HepG2 (cell line): ENCODE measurements around the gene MARCHF6. TPM values are rescaled to one million over a fixed set of nuclear protein-coding genes. Genes with fewer than 3 reads are reported as not detected.

Experiments
- ATF6 ChIP-seq: sonication (generic); formaldehyde crosslinking; conservative IDR thresholded peaks from 2 replicates; pipeline ENCODE4 v1.4.0; 2020; ENCODE audit warnings: missing genetic modification reagents
- CHD4 ChIP-seq: fragments of 200-600 bp; sonication (generic); IDR thresholded peaks from 2 replicates; pipeline ENCODE4 v1.7.0; 2017; ENCODE audit warnings: mild to moderate bottlenecking, low read length, borderline replicate concordance
- DPF2 ChIP-seq: sonication (generic); formaldehyde crosslinking; IDR thresholded peaks from 2 replicates; pipeline ENCODE4 v1.4.0; 2020; ENCODE audit warnings: mild to moderate bottlenecking, low read depth, missing genetic modification reagents, borderline replicate concordance
- DRAP1 ChIP-seq: IDR thresholded peaks from 2 replicates; pipeline ENCODE4 v1.6.1; 2016; ENCODE audit warnings: missing genetic modification reagents, missing compliant biosample characterization
- IKZF1 ChIP-seq: fragments of 450-650 bp; IDR thresholded peaks from 2 replicates; pipeline ENCODE4 v1.7.1; 2016
- ISL2 ChIP-seq: sonication (generic); formaldehyde crosslinking; IDR thresholded peaks from 2 replicates; pipeline ENCODE4 v1.5.0; 2020; ENCODE audit warnings: missing genetic modification reagents
- MATR3 ChIP-seq: sonication (generic); formaldehyde crosslinking; IDR thresholded peaks from 2 replicates; pipeline ENCODE4 v1.4.0; 2020; ENCODE audit warnings: missing genetic modification reagents
- MEIS2 ChIP-seq: sonication (generic); formaldehyde crosslinking; IDR thresholded peaks from 2 replicates; pipeline ENCODE4 v1.9.0; 2021; ENCODE audit warnings: mild to moderate bottlenecking, missing genetic modification reagents
- PBX2 ChIP-seq: IDR thresholded peaks from 2 replicates; pipeline ENCODE4 v1.6.1; 2016; ENCODE audit warnings: control low read depth
- PLSCR1 ChIP-seq: sonication (generic); formaldehyde crosslinking; IDR thresholded peaks from 2 replicates; pipeline ENCODE4 v1.5.0; 2020; ENCODE audit warnings: missing genetic modification reagents, mild to moderate bottlenecking, borderline replicate concordance
- RAD21 ChIP-seq: fragments of 450-650 bp; formaldehyde crosslinking; IDR thresholded peaks from 2 replicates; pipeline ENCODE4 v1.5.0; 2020; ENCODE audit warnings: mild to moderate bottlenecking
- TCF12 ChIP-seq, 2 experiments: fragments of 450-650 bp in 1 of 2; sonication (generic) in 1 of 2; formaldehyde crosslinking in 1 of 2; IDR thresholded peaks; 2 replicates each; pipeline versions ENCODE4 v1.6.1 to v1.8.0; 2017 to 2022; ENCODE audit warnings: antibody characterized with exemption in 1 of 2, mild to moderate bottlenecking in 1 of 2, missing genetic modification reagents in 1 of 2, moderate library complexity in 1 of 2
- THAP9 ChIP-seq: sonication (generic); formaldehyde crosslinking; IDR thresholded peaks from 2 replicates; pipeline ENCODE4; 2020; ENCODE audit warnings: missing genetic modification reagents, mild to moderate bottlenecking, borderline replicate concordance
- ZFP37 ChIP-seq: sonication (generic); formaldehyde crosslinking; IDR thresholded peaks from 2 replicates; pipeline ENCODE4 v1.4.0; 2020; ENCODE audit warnings: missing genetic modification reagents, borderline replicate concordance
- ZFP41 ChIP-seq: sonication (generic); formaldehyde crosslinking; IDR thresholded peaks from 2 replicates; pipeline ENCODE4 v1.4.0; 2020; ENCODE audit warnings: mild to moderate bottlenecking, missing genetic modification reagents, borderline replicate concordance
- ZNF124 ChIP-seq: sonication (generic); formaldehyde crosslinking; IDR thresholded peaks from 2 replicates; pipeline ENCODE4 v1.4.0; 2020; ENCODE audit warnings: missing genetic modification reagents
- ZNF547 ChIP-seq: sonication (generic); formaldehyde crosslinking; IDR thresholded peaks from 2 replicates; pipeline ENCODE4 v1.5.1; 2020; ENCODE audit warnings: mild to moderate bottlenecking, missing genetic modification reagents
- ZNF704 ChIP-seq: sonication (generic); formaldehyde crosslinking; IDR thresholded peaks from 2 replicates; pipeline ENCODE4 v1.8.1; 2023; ENCODE audit warnings: mild to moderate bottlenecking, inconsistent platforms, moderate library complexity, missing genetic modification reagents, borderline replicate concordance
- ZNF776 ChIP-seq: sonication (generic); formaldehyde crosslinking; IDR thresholded peaks from 2 replicates; pipeline ENCODE4 v1.4.0; 2020; ENCODE audit warnings: mild to moderate bottlenecking, missing genetic modification reagents
- ZNF883 ChIP-seq: sonication (generic); formaldehyde crosslinking; IDR thresholded peaks from 2 replicates; pipeline ENCODE4 v1.5.1; 2020; ENCODE audit warnings: mild to moderate bottlenecking, missing genetic modification reagents; ENCODE audit errors: not compliant biosample characterization
- polyA plus RNA-seq, 8 experiments: library from polyadenylated mRNA; depleted of rRNA in 3 of 8; stranded (reverse) in 7 of 8; unstranded in 1 of 8; fragments of >200 nt; fragmentation: Illumina TruSeq in 4 of 8; extraction: Trizol in 4 of 8; gene quantifications; 2 replicates each; pipeline versions ENCODE4 v1.2.1 to v1.2.3, GENCODE V29; 2011 to 2016; ENCODE audit warnings: low read depth in 4 of 8, missing spikeins in 1 of 8, mixed read lengths in 1 of 8; ENCODE audit not compliant: insufficient read depth in 1 of 8
- total RNA-seq, 5 experiments: library from RNA; depleted of rRNA; stranded (reverse); fragments of >200 nt; fragmentation: Illumina TruSeq; extraction: Trizol; gene quantifications; 2 replicates each; pipeline ENCODE4 v1.2.3, GENCODE V29; 2016; ENCODE audit warnings: low read depth in 1 of 5

MARCHF6 gene
- total and polyA plus RNA-seq, 2 of the 13 experiments (the other 11 are each of a cell fraction or from before 2014, with no cell fraction given): 48.6 to 107 TPM

- TF ChIP-seq THAP9 (CRISPR knock-in tag): peak; percentile 57; the same call in 1 of the 2 replicates
- TF ChIP-seq ATF6 (CRISPR knock-in tag): no peak
- TF ChIP-seq CHD4: no peak
- peak; percentile 10; the same call in 1 of the 2 replicates for TF ChIP-seq ZNF547 (CRISPR knock-in tag)
- TF ChIP-seq TCF12 (IDR thresholded peaks at IDR 0.05): no peak
- peak; percentile 90 for TF ChIP-seq TCF12 (CRISPR knock-in tag; IDR thresholded peaks at IDR 0.05)
- TF ChIP-seq DRAP1: peak; percentile 91
- TF ChIP-seq MATR3 (CRISPR knock-in tag): no peak
- peak; percentile 78 for TF ChIP-seq ZNF883
- TF ChIP-seq ISL2: peak; percentile 70; the same call in 1 of the 2 replicates
- no peak; the same call in 1 of the 2 replicates for TF ChIP-seq ZFP37 (CRISPR knock-in tag)
- no peak for TF ChIP-seq IKZF1
- peak; percentile 61; the same call in 1 of the 2 replicates for TF ChIP-seq ZNF704 (CRISPR knock-in tag)
- peak; percentile 69; the same call in 1 of the 2 replicates for TF ChIP-seq ZNF124
- peak; percentile 76; the same call in 1 of the 2 replicates for TF ChIP-seq MEIS2 (CRISPR knock-in tag)
- TF ChIP-seq ZNF776 (CRISPR knock-in tag): peak; percentile 88; the same call in 1 of the 2 replicates
- TF ChIP-seq DPF2 (CRISPR knock-in tag): no peak
- TF ChIP-seq ZFP41 (CRISPR knock-in tag): peak; percentile 70; the same call in 1 of the 2 replicates
- TF ChIP-seq PBX2 (CRISPR knock-in tag): no peak
- peak; percentile 15; the same call in 1 of the 2 replicates for TF ChIP-seq RAD21 (CRISPR knock-in tag)
- peak; percentile 65; the same call in 1 of the 2 replicates for TF ChIP-seq PLSCR1 (CRISPR knock-in tag)
Measured at GRCh38 chr5:10353241-10354047, at the start of gene MARCHF6 (continued).
